BJ (cell line): ENCODE measurements around the gene KIRREL2. TPM values are rescaled to one million over a fixed set of nuclear protein-coding genes. Genes with fewer than 3 reads are reported as not detected.

Experiments used
- CTCF ChIA-PET: fragments of 350-600 bp; formaldehyde crosslinking; extraction: SDS; loops from one replicate; lab custom pipeline; 2021; ENCODE audit warnings: antibody characterized with exemption, inconsistent platforms; lab: Yijun Ruan, JAX
- POLR2A ChIA-PET: fragments of 300-600 bp; sonication (Branson Sonifier 250); formaldehyde crosslinking; extraction: SDS; loops from one replicate; lab custom pipeline; 2021; ENCODE audit warnings: antibody characterized with exemption; lab: Charles Lee
- DNase-seq: peaks from one replicate; pipeline ENCODE4 v3.0.0-alpha.2; 2011; ENCODE audit warnings: low read depth
- H3K27me3 ChIP-seq: 2 replicates; pipeline ENCODE4 v1.6.0; 2011; ENCODE audit warnings: low read length; ENCODE audit not compliant: control insufficient read depth, insufficient read depth
- H3K36me3 ChIP-seq: 2 replicates; pipeline ENCODE4 v1.5.1; 2011; ENCODE audit warnings: low read length; ENCODE audit not compliant: control insufficient read depth, insufficient read depth
- H3K4me3 ChIP-seq: 2 replicates; pipeline ENCODE4 v1.5.1; 2011; ENCODE audit warnings: low read depth, mild to moderate bottlenecking, control low read depth, low read length
- CTCF ChIP-seq: IDR thresholded peaks from 2 replicates; pipeline ENCODE4 v1.5.1; 2011; ENCODE audit warnings: low read depth, mild to moderate bottlenecking, control low read depth, inconsistent platforms, low read length, moderate library complexity; ENCODE audit not compliant: insufficient read depth
- polyA minus RNA-seq: library from RNA; depleted of rRNA, polyadenylated mRNA; stranded (reverse); fragments of >200 nt; gene quantifications from 2 replicates; pipeline ENCODE4 v1.2.3, GENCODE V29; 2011; rRNA and poly(A)+ RNA removed
- polyA plus RNA-seq: library from polyadenylated mRNA; depleted of rRNA; stranded (reverse); fragments of >200 nt; gene quantifications from 2 replicates; pipeline ENCODE4 v1.2.3, GENCODE V29; 2011; rRNA removed

The KIRREL2 gene
- polyA plus RNA-seq (0.05 TPM in 1 of 2 replicates, not detected in the other), polyA minus RNA-seq (not detected in 2 replicates)

GRCh38 chr19:35856546-35857149 is at the start of gene KIRREL2:
Gene KIRREL2, plus strand, starts transcription at chr19:35856911. Its CDS starts 209 bp downstream, at chr19:35857120.
- POLR2A ChIA-PET = no interaction called here
- Histone ChIP-seq H3K27me3 (peaks cover 47% of the 10 kb centered on the region), H3K36me3 (no peaks in the 10 kb centered on the region), H3K4me3 (peak within 1 kb of the TSS; percentile 31)
- no peak for TF ChIP-seq CTCF
- no peak for DNase-seq
- CTCF ChIA-PET = interaction anchor here (0.8 kb wide), 1 partner anchor 9 kb away, joined by 3 read pairs; no protein-coding TSS in a partner anchor

GRCh38 chr19:35807633-35808032 is 49.1 kb upstream of the KIRREL2 start:
- CTCF ChIA-PET = interaction anchor here (1.0 kb wide), 1 partner anchor 12 kb away, joined by 4 read pairs; no protein-coding TSS in a partner anchor
- DNase-seq = no peak
- no peak overlapping the region for H3K4me3 ChIP-seq
- H3K27me3 ChIP-seq = peaks cover 2% of the 10 kb centered on the region
- POLR2A ChIA-PET = no interaction called here
- no peaks in the 10 kb centered on the region for H3K36me3 ChIP-seq
- no peak for TF ChIP-seq CTCF

GRCh38 chr19:35811317-35812219 is 45.1 kb upstream of the KIRREL2 start:
- H3K4me3 ChIP-seq = no peak overlapping the region
- H3K36me3 ChIP-seq = no peaks in the 10 kb centered on the region
- ChIA-PET CTCF (interaction anchor here (0.8 to 1.0 kb wide), 2 partner anchors 34 to 119 kb away, joined by 3 to 7 read pairs; no protein-coding TSS in a partner anchor), POLR2A (no interaction called here)
- no peak for TF ChIP-seq CTCF
- DNase-seq = no peak
- H3K27me3 ChIP-seq = peaks cover 3% of the 10 kb centered on the region

GRCh38 chr19:35812220-35813042 is 44.3 kb upstream of the KIRREL2 start, which contains the start of gene PRODH2:
Gene PRODH2, minus strand, starts transcription at chr19:35812845. Its CDS starts 40 bp downstream, at chr19:35812805.
- no peak for DNase-seq
- ChIA-PET POLR2A (no interaction called here), CTCF (interaction anchor here (1.0 kb wide), 1 partner anchor 120 kb away, joined by 7 read pairs; no protein-coding TSS in a partner anchor)
- H3K36me3 ChIP-seq = no peaks in the 10 kb centered on the region
- TF ChIP-seq CTCF = no peak
- no peak within 1 kb of the TSS for H3K4me3 ChIP-seq
- peaks cover 3% of the 10 kb centered on the region for H3K27me3 ChIP-seq
